H1 (cell line): Measurements from ENCODE around the gene GEMIN7. TPM values are rescaled to one million over a fixed set of nuclear protein-coding genes. Genes with fewer than 3 reads are reported as not detected.

ENCODE experiments used
- CTCF ChIA-PET: fragments of 300-600 bp; sonication (Branson Sonifier 250); formaldehyde crosslinking; loops from one replicate; lab custom pipeline; 2021; ENCODE audit not compliant: partially characterized antibody; lab: Charles Lee
- POLR2A ChIA-PET: fragments of 300-600 bp; sonication (Branson Sonifier 250); formaldehyde crosslinking; loops from one replicate; lab custom pipeline; 2021; ENCODE audit warnings: inconsistent platforms; ENCODE audit not compliant: partially characterized antibody; lab: Charles Lee
- DNase-seq, 2 experiments: peaks; one replicate each; pipeline versions ENCODE4 v3.0.0 to v3.0.0-alpha.2; 2010 to 2022; ENCODE audit warnings: low spot score in 2 of 2, low read depth in 1 of 2, mixed read lengths in 1 of 2
- FAIRE-seq: peaks from 2 replicates; lab custom pipeline; 2011; peaks lifted over from hg19 to GRCh38; lab: Jason Lieb, UNC
- H2AFZ ChIP-seq: 2 replicates; pipeline ENCODE4 v1.8.1; 2012; ENCODE audit warnings: low read length, inconsistent platforms
- H2AK5ac ChIP-seq: 2 replicates; pipeline ENCODE4 v1.6.1; 2013; ENCODE audit warnings: low read depth, low read length
- H2BK120ac ChIP-seq: replicated peaks from 2 replicates; pipeline ENCODE3; 2013; ENCODE audit warnings: low read depth, low read length, inconsistent platforms
- H2BK12ac ChIP-seq: 2 replicates; pipeline ENCODE4 v1.6.1; 2013; ENCODE audit warnings: low read depth, low read length
- H2BK15ac ChIP-seq: 2 replicates; pipeline ENCODE4 v1.6.1; 2013; ENCODE audit warnings: low read length
- H2BK20ac ChIP-seq: 2 replicates; pipeline ENCODE4 v1.6.1; 2013; ENCODE audit warnings: low read length
- H2BK5ac ChIP-seq: 2 replicates; pipeline ENCODE4 v1.6.1; 2013; ENCODE audit warnings: low read depth, low read length
- H3K14ac ChIP-seq: 2 replicates; pipeline ENCODE4 v1.6.1; 2013; ENCODE audit warnings: inconsistent platforms; ENCODE audit not compliant: insufficient read length
- H3K18ac ChIP-seq: 2 replicates; pipeline ENCODE4 v1.6.1; 2013; ENCODE audit warnings: low read length; ENCODE audit errors: extremely low read depth
- H3K23ac ChIP-seq: 2 replicates; pipeline ENCODE4 v1.6.1; 2013; ENCODE audit warnings: inconsistent platforms; ENCODE audit not compliant: insufficient read length
- H3K23me2 ChIP-seq: 2 replicates; pipeline ENCODE4 v1.6.1; 2013; ENCODE audit warnings: low read depth, low read length
- H3K27ac ChIP-seq: 2 replicates; pipeline ENCODE4 v1.6.1; 2011; ENCODE audit warnings: low read depth, low read length, inconsistent platforms
- H3K27me3 ChIP-seq, 4 experiments: replicated peaks in 1 of 4; 1 replicate in 1 of 4; 2 replicates in 3 of 4; pipeline versions ENCODE4 v1.6.1 to v1.8.1; 2011 to 2013; ENCODE audit warnings: low read length in 3 of 4, mild to moderate bottlenecking in 3 of 4, inconsistent platforms in 2 of 4, mixed read lengths in 2 of 4, moderate library complexity in 1 of 4; ENCODE audit not compliant: control insufficient read depth in 3 of 4, insufficient read depth in 3 of 4; ENCODE audit errors: extremely low read depth in 1 of 4
- H3K36me3 ChIP-seq, 4 experiments: 2 replicates each; pipeline versions ENCODE4 v1.6.1 to v1.8.1; 2011 to 2013; ENCODE audit warnings: mild to moderate bottlenecking in 4 of 4, low read length in 3 of 4, moderate library complexity in 2 of 4, control low read depth in 1 of 4, inconsistent platforms in 1 of 4; ENCODE audit not compliant: insufficient read depth in 4 of 4, control insufficient read depth in 2 of 4
- H3K4ac ChIP-seq: replicated peaks from 2 replicates; pipeline ENCODE3; 2013; ENCODE audit warnings: low read length, low read depth, mixed read lengths, inconsistent platforms; ENCODE audit not compliant: insufficient read length
- H3K4me1 ChIP-seq, 4 experiments: replicated peaks in 1 of 4; 1 replicate in 1 of 4; 2 replicates in 3 of 4; pipeline versions ENCODE4 v1.6.1 to v1.8.1; 2011 to 2013; ENCODE audit warnings: low read length in 3 of 4, inconsistent platforms in 2 of 4, mixed read lengths in 1 of 4; ENCODE audit not compliant: insufficient read depth in 4 of 4, control insufficient read depth in 3 of 4
- H3K4me2 ChIP-seq, 2 experiments: 2 replicates each; pipeline versions ENCODE4 v1.6.1 to v1.8.1; 2011 to 2013; ENCODE audit warnings: low read depth in 2 of 2, low read length in 2 of 2, control low read depth in 1 of 2, inconsistent platforms in 1 of 2, mild to moderate bottlenecking in 1 of 2; ENCODE audit not compliant: insufficient read depth in 1 of 2
- H3K4me3 ChIP-seq, 4 experiments: fragments of 200-600, 300-600 bp in 1 of 4; sonication (generic), shearing (Covaris generic), sonication (Bioruptor Twin) in 1 of 4; 2 replicates each; pipeline versions ENCODE4 v1.5.1 to v1.8.1; 2011 to 2016; ENCODE audit warnings: low read length in 4 of 4, low read depth in 3 of 4, control low read depth in 2 of 4, inconsistent platforms in 2 of 4, mild to moderate bottlenecking in 2 of 4, mixed read lengths in 1 of 4, moderate library complexity in 1 of 4; ENCODE audit not compliant: insufficient read depth in 2 of 4; ENCODE audit errors: extremely low read depth in 1 of 4
- H3K56ac ChIP-seq: replicated peaks from 2 replicates; pipeline ENCODE3; 2013; ENCODE audit warnings: low read depth, mild to moderate bottlenecking, mixed read lengths, low read length, inconsistent platforms; ENCODE audit not compliant: insufficient read length
- H3K79me1 ChIP-seq: 2 replicates; pipeline ENCODE4 v1.6.1; 2013; ENCODE audit warnings: low read depth, low read length, control low read depth
- H3K79me2 ChIP-seq, 2 experiments: 2 replicates each; pipeline versions ENCODE4 v1.6.1 to v1.8.1; 2012 to 2013; ENCODE audit warnings: low read length in 2 of 2, mild to moderate bottlenecking in 2 of 2, inconsistent platforms in 1 of 2; ENCODE audit not compliant: insufficient read depth in 2 of 2, control insufficient read depth in 1 of 2
- H3K9ac ChIP-seq, 4 experiments: replicated peaks in 1 of 4; 1 replicate in 1 of 4; 2 replicates in 3 of 4; pipeline versions ENCODE4 v1.6.1 to v1.8.1; 2011 to 2013; ENCODE audit warnings: low read depth in 3 of 4, low read length in 3 of 4, control low read depth in 2 of 4, mild to moderate bottlenecking in 2 of 4, moderate library complexity in 2 of 4, inconsistent platforms in 1 of 4; ENCODE audit errors: extremely low read depth in 1 of 4
- H3K9me3 ChIP-seq, 2 experiments: 2 replicates each; pipeline versions ENCODE4 v1.6.1 to v1.8.1; 2012 to 2013; ENCODE audit warnings: mild to moderate bottlenecking in 2 of 2, moderate library complexity in 2 of 2, control low read depth in 1 of 2, inconsistent platforms in 1 of 2, low read depth in 1 of 2, low read length in 1 of 2, mixed read lengths in 1 of 2; ENCODE audit not compliant: insufficient read depth in 2 of 2
- H4K20me1 ChIP-seq, 2 experiments: replicated peaks in 1 of 2; 2 replicates each; pipeline versions ENCODE3 to v1.8.1; 2011 to 2013; ENCODE audit warnings: inconsistent platforms in 2 of 2, low read length in 2 of 2, mild to moderate bottlenecking in 1 of 2; ENCODE audit not compliant: insufficient read depth in 2 of 2, control insufficient read depth in 1 of 2
- H4K5ac ChIP-seq: 2 replicates; pipeline ENCODE4 v1.6.1; 2013; ENCODE audit warnings: low read length, low read depth, mixed read lengths, inconsistent platforms; ENCODE audit not compliant: insufficient read length
- H4K8ac ChIP-seq: 2 replicates; pipeline ENCODE4 v1.8.0; 2013; ENCODE audit warnings: mild to moderate bottlenecking, moderate library complexity, low read length, inconsistent platforms; ENCODE audit not compliant: insufficient read depth; ENCODE audit errors: extremely low read depth
- H4K91ac ChIP-seq: replicated peaks from 2 replicates; pipeline ENCODE3; 2013; ENCODE audit warnings: low read length, mixed read lengths, inconsistent platforms; ENCODE audit not compliant: insufficient read length
- ATF3 ChIP-seq: IDR thresholded peaks from 2 replicates; pipeline ENCODE4 v1.6.1; 2011; ENCODE audit warnings: low read depth, mild to moderate bottlenecking, low read length; ENCODE audit not compliant: insufficient read depth
- BACH1 ChIP-seq: IDR thresholded peaks from 2 replicates; pipeline ENCODE4 v1.6.1; 2012; ENCODE audit warnings: low read length, improper control_type of control experiment
- E2F6 ChIP-seq: IDR thresholded peaks from 2 replicates; pipeline ENCODE4 v1.6.1; 2012; ENCODE audit warnings: inconsistent platforms
- FOSL1 ChIP-seq: IDR thresholded peaks from 2 replicates; pipeline ENCODE4 v1.6.1; 2011; ENCODE audit warnings: mild to moderate bottlenecking, low read depth, low read length, moderate library complexity; ENCODE audit not compliant: insufficient read depth
- POLR2A ChIP-seq, 2 experiments: IDR thresholded peaks; 1 replicate in 1 of 2; 2 replicates in 1 of 2; pipeline ENCODE4 v1.6.1; 2011; ENCODE audit warnings: low read depth in 2 of 2, low read length in 2 of 2, mild to moderate bottlenecking in 2 of 2; ENCODE audit errors: control extremely low read depth in 1 of 2
- SP2 ChIP-seq: IDR thresholded peaks from 2 replicates; pipeline ENCODE4 v1.6.1; 2012; ENCODE audit warnings: mild to moderate bottlenecking, low read length, inconsistent platforms
- WGBS, 2 experiments: shearing (Covaris generic) in 1 of 2; methylation state at CpG; one replicate each; pipeline versions ENCODE4 v1.1.6 to v1.1.7; 2013 to 2015; ENCODE audit warnings: low lambda C conversion rate in 2 of 2, mixed read lengths in 2 of 2, inconsistent platforms in 1 of 2, low coverage in 1 of 2, missing lambda C conversion rate in 1 of 2; ENCODE audit not compliant: insufficient replicate concordance in 2 of 2, insufficient coverage in 1 of 2, insufficient read length in 1 of 2; ENCODE audit errors: extremely low coverage in 1 of 2, missing lambda C conversion rate in 1 of 2; 5-methylcytosine and 5-hydroxymethylcytosine counted together
- polyA plus RNA-seq, 7 experiments: library from polyadenylated mRNA; depleted of rRNA in 3 of 7; stranded (reverse) in 5 of 7; unstranded in 2 of 7; fragments of >200 nt in 5 of 7; fragments of 200-250 nt in 2 of 7; gene quantifications; 1 replicate in 5 of 7; 2 replicates in 1 of 7; 4 replicates in 1 of 7; pipeline versions ENCODE4 v1.2.1 to v1.2.3, GENCODE V29; 2011 to 2013; ENCODE audit warnings: missing spikeins in 2 of 7, mixed read lengths in 2 of 7
- total RNA-seq: library from RNA; stranded (reverse); fragmentation: NEBNext Ultra II Directional; extraction: Animal tissue kit (Norgen Biotek cat#: 25700); gene quantifications from 2 replicates; pipeline ENCODE4 v1.2.1, GENCODE V29; 2021

Gene GEMIN7
- total and polyA plus RNA-seq, 2 of the 8 experiments (the other 6 are each of a cell fraction or from before 2014, with no cell fraction given) = 48.0 to 91.6 TPM

- H3K27ac ChIP-seq = no peak overlapping the region
Observed at GRCh38 chr19:45049073-45049736, 29.9 kb upstream of the GEMIN7 start.

More at GRCh38 chr19:45049073-45049736, 29.9 kb upstream of the GEMIN7 start:
- Histone ChIP-seq H2BK5ac (0 out of 2 replicates have a peak overlapping the region, but pooled peaks have one; percentile 78), H3K4ac (no peak overlapping the region), H3K23me2 (no peaks in the 10 kb centered on the region), H4K8ac (no peak overlapping the region), H3K23ac (no peak overlapping the region), H3K9ac (no peak overlapping the region; a peak in 1 of 7 replicates), H3K79me2 (peaks cover 0 to 53% of the 10 kb centered on the region in 2 experiments; a peak in 2 of 4 replicates), H3K9me3 (no peaks in the 10 kb centered on the region), H4K91ac (no peak overlapping the region), H2BK120ac (no peak overlapping the region), H2BK12ac (0 out of 2 replicates have a peak overlapping the region, but pooled peaks have one; percentile 33), H2BK20ac (no peak overlapping the region), H3K14ac (no peak overlapping the region), H4K20me1 (peaks cover 17 to 20% of the 10 kb centered on the region in 2 experiments), H3K36me3 (peaks cover 1 to 30% (median 10%) of the 10 kb centered on the region in 4 experiments; a peak in 7 of 8 replicates), H3K4me2 (no peak overlapping the region), H3K27me3 (no peaks in the 10 kb centered on the region), H2AFZ (no peak overlapping the region), H4K5ac (no peak overlapping the region), H2BK15ac (no peak overlapping the region), H3K4me3 (no peak overlapping the region), H2AK5ac (no peak overlapping the region), H3K18ac (no peak overlapping the region), H3K79me1 (peaks cover 11% of the 10 kb centered on the region), H3K56ac (no peak overlapping the region), H3K4me1 (no peaks in the 10 kb centered on the region)
- ChIA-PET CTCF (interaction anchor here (1.0 to 2.3 kb wide), 5 partner anchors 11 to 88 kb away, joined by 3 to 11 read pairs (median 3); no protein-coding TSS in a partner anchor), POLR2A (interaction anchor here (1.3 to 1.5 kb wide), 5 partner anchors 10 to 30 kb away, joined by 3 to 11 read pairs (median 4); partner anchors contain the start of gene CLASRP)
- no peak for FAIRE-seq
- TF ChIP-seq BACH1 (no peak), SP2 (no peak), ATF3 (no peak), E2F6 (no peak), POLR2A (IDR thresholded peaks at IDR 0.05; ENCODE audit: control extremely low read depth in 1 of 2, low read depth in 2 of 2, low read length in 2 of 2) (no peak), FOSL1 (no peak)
- WGBS, 2 experiments = 92% methylated on average over 8 of the region's 8 CpGs; no CpG with 5 or more reads in 1 of the 2 experiments
- DNase-seq = no peak
